ENCODE data around the gene CXorf58. TPM values are rescaled to one million over a fixed set of nuclear protein-coding genes. Genes with fewer than 3 reads are reported as not detected.
"Not testable (repeated sequence)": the region's sequence is repeated elsewhere in the genome, so short reads cannot be mapped to it uniquely, and the experiment has no call there.

The CXorf58 gene
- total RNA-seq, 1 experiment from 2014 or later: not detected

- no peaks in the 10 kb centered on the region for H3K36me3 ChIP-seq (replicated peaks; ENCODE audit: control insufficient read depth, insufficient read depth, low read length)
- DNase-seq: no peak
- no peak overlapping the region for H3K4me3 ChIP-seq (ENCODE audit: insufficient read depth, low read depth, low read length)
- no peaks in the 10 kb centered on the region for H3K27me3 ChIP-seq (ENCODE audit: control insufficient read depth, insufficient read depth, low read length)
These were observed 18.8 kb upstream of the CXorf58 start for GRCh38 chrX:23888887-23889501.

GRCh38 chrX:23890933-23891332 is 16.9 kb upstream of the CXorf58 start:
- Histone ChIP-seq H3K4me3 (ENCODE audit: insufficient read depth, low read depth, low read length) (no peak overlapping the region), H3K36me3 (replicated peaks; ENCODE audit: control insufficient read depth, insufficient read depth, low read length) (no peaks in the 10 kb centered on the region), H3K27me3 (ENCODE audit: control insufficient read depth, insufficient read depth, low read length) (no peaks in the 10 kb centered on the region)
- peak; percentile 22 for DNase-seq

- not testable (repeated sequence) for DNase-seq; H3K27me3 ChIP-seq (ENCODE audit: control insufficient read depth, insufficient read depth, low read length)
These were observed 12.8 kb upstream of the CXorf58 start for GRCh38 chrX:23894993-23895392.

GRCh38 chrX:23896539-23896938 is 11.3 kb upstream of the CXorf58 start:
- not testable (repeated sequence) for H3K4me3 ChIP-seq (ENCODE audit: insufficient read depth, low read depth, low read length); DNase-seq; H3K36me3 ChIP-seq (replicated peaks; ENCODE audit: control insufficient read depth, insufficient read depth, low read length); H3K27me3 ChIP-seq (ENCODE audit: control insufficient read depth, insufficient read depth, low read length)

More at GRCh38 chrX:23894993-23895392, 12.8 kb upstream of the CXorf58 start:
- not testable (repeated sequence) for H3K4me3 ChIP-seq (ENCODE audit: insufficient read depth, low read depth, low read length); H3K36me3 ChIP-seq (replicated peaks; ENCODE audit: control insufficient read depth, insufficient read depth, low read length)

- H3K36me3 ChIP-seq (replicated peaks; ENCODE audit: control insufficient read depth, insufficient read depth, low read length): no peaks in the 10 kb centered on the region
- no peak overlapping the region for H3K4me3 ChIP-seq (ENCODE audit: insufficient read depth, low read depth, low read length)
- H3K27me3 ChIP-seq (ENCODE audit: control insufficient read depth, insufficient read depth, low read length): no peaks in the 10 kb centered on the region
- DNase-seq: no peak
These were observed 10.8 kb upstream of the CXorf58 start for GRCh38 chrX:23896981-23897380.

GRCh38 chrX:23898412-23898959 is 9.3 kb upstream of the CXorf58 start:
- Histone ChIP-seq H3K4me3 (ENCODE audit: insufficient read depth, low read depth, low read length) (no peak overlapping the region), H3K27me3 (ENCODE audit: control insufficient read depth, insufficient read depth, low read length) (no peaks in the 10 kb centered on the region), H3K36me3 (replicated peaks; ENCODE audit: control insufficient read depth, insufficient read depth, low read length) (no peaks in the 10 kb centered on the region)
- DNase-seq: no peak

- DNase-seq: no peak
- H3K36me3 ChIP-seq (replicated peaks; ENCODE audit: control insufficient read depth, insufficient read depth, low read length): no peaks in the 10 kb centered on the region
- H3K4me3 ChIP-seq (ENCODE audit: insufficient read depth, low read depth, low read length): no peak overlapping the region
- no peaks in the 10 kb centered on the region for H3K27me3 ChIP-seq (ENCODE audit: control insufficient read depth, insufficient read depth, low read length)
These were observed 7.5 kb upstream of the CXorf58 start for GRCh38 chrX:23900220-23900797.

- Histone ChIP-seq H3K36me3 (replicated peaks; ENCODE audit: control insufficient read depth, insufficient read depth, low read length) (no peaks in the 10 kb centered on the region), H3K27me3 (ENCODE audit: control insufficient read depth, insufficient read depth, low read length) (no peaks in the 10 kb centered on the region), H3K4me3 (ENCODE audit: insufficient read depth, low read depth, low read length) (no peak overlapping the region)
- DNase-seq: no peak
These were observed 6.7 kb upstream of the CXorf58 start for GRCh38 chrX:23901060-23901459.

- H3K27me3 ChIP-seq (ENCODE audit: control insufficient read depth, insufficient read depth, low read length): no peaks in the 10 kb centered on the region
- H3K4me3 ChIP-seq (ENCODE audit: insufficient read depth, low read depth, low read length): no peak overlapping the region
- H3K36me3 ChIP-seq (replicated peaks; ENCODE audit: control insufficient read depth, insufficient read depth, low read length): no peaks in the 10 kb centered on the region
- peak; percentile 60 for DNase-seq
These were observed 6.0 kb upstream of the CXorf58 start for GRCh38 chrX:23901805-23902204.

- H3K4me3 ChIP-seq (ENCODE audit: insufficient read depth, low read depth, low read length): no peak overlapping the region
- H3K27me3 ChIP-seq (ENCODE audit: control insufficient read depth, insufficient read depth, low read length): no peaks in the 10 kb centered on the region
- peak; percentile 53 for DNase-seq
- H3K36me3 ChIP-seq (replicated peaks; ENCODE audit: control insufficient read depth, insufficient read depth, low read length): no peaks in the 10 kb centered on the region
These were observed 5.4 kb upstream of the CXorf58 start for GRCh38 chrX:23902419-23902818.

GRCh38 chrX:23904096-23904495 is 3.7 kb upstream of the CXorf58 start:
- Histone ChIP-seq H3K27me3 (ENCODE audit: control insufficient read depth, insufficient read depth, low read length) (no peaks in the 10 kb centered on the region), H3K4me3 (ENCODE audit: insufficient read depth, low read depth, low read length) (no peak overlapping the region), H3K36me3 (replicated peaks; ENCODE audit: control insufficient read depth, insufficient read depth, low read length) (no peaks in the 10 kb centered on the region)
- DNase-seq: peak; percentile 48

- Histone ChIP-seq H3K4me3 (ENCODE audit: insufficient read depth, low read depth, low read length) (peak overlapping the region; percentile 60), H3K27me3 (ENCODE audit: control insufficient read depth, insufficient read depth, low read length) (no peaks in the 10 kb centered on the region), H3K36me3 (replicated peaks; ENCODE audit: control insufficient read depth, insufficient read depth, low read length) (no peaks in the 10 kb centered on the region)
- peak; percentile 79 for DNase-seq
These were observed 702 bp upstream of the CXorf58 start for GRCh38 chrX:23907111-23907497.

GRCh38 chrX:23908219-23909004 is 606 bp downstream of the CXorf58 start:
- Histone ChIP-seq H3K4me3 (ENCODE audit: insufficient read depth, low read depth, low read length) (peak overlapping the region; percentile 60), H3K36me3 (replicated peaks; ENCODE audit: control insufficient read depth, insufficient read depth, low read length) (no peaks in the 10 kb centered on the region), H3K27me3 (ENCODE audit: control insufficient read depth, insufficient read depth, low read length) (no peaks in the 10 kb centered on the region)
- DNase-seq: peak; percentile 60

GRCh38 chrX:23911126-23911835 is 3.5 kb downstream of the CXorf58 start:
- DNase-seq: no peak
- Histone ChIP-seq H3K27me3 (ENCODE audit: control insufficient read depth, insufficient read depth, low read length) (no peaks in the 10 kb centered on the region), H3K36me3 (replicated peaks; ENCODE audit: control insufficient read depth, insufficient read depth, low read length) (no peaks in the 10 kb centered on the region), H3K4me3 (ENCODE audit: insufficient read depth, low read depth, low read length) (no peak overlapping the region)
